ENCODE measurements around the gene GEMIN7.

The GEMIN7 gene

GRCh38 chr19:45125360-45125759 is 46.3 kb downstream of the GEMIN7 start:
- in situ Hi-C loops (cut with HindIII; ENCODE audit: low sequenced_read_pairs): no loop called here

- in situ Hi-C loops (cut with HindIII; ENCODE audit: low sequenced_read_pairs): no loop called here
Observed at GRCh38 chr19:45125975-45126493, 47.0 kb downstream of the GEMIN7 start.

DNA sequence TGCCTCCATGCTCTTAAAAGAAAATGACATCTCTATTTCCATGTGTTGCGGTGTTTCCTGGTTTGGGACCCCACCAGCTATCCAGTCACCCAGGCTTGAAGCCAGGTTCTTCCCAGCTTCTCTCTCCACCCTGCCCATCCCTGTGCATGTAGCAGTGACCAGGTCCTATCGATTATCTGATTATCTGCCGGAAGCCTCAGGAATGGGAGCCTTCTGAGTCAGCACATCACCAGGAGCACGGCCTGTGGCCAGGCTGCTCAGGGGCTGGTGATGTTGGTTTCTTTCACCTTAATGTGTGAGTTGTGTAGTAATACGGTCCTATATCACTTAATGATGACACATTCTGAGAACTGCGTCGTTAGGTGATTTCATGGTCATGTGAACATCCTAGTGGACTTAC is 47.6 kb downstream of the GEMIN7 start:
- in situ Hi-C loops (cut with HindIII; ENCODE audit: low sequenced_read_pairs): no loop called here

DNA sequence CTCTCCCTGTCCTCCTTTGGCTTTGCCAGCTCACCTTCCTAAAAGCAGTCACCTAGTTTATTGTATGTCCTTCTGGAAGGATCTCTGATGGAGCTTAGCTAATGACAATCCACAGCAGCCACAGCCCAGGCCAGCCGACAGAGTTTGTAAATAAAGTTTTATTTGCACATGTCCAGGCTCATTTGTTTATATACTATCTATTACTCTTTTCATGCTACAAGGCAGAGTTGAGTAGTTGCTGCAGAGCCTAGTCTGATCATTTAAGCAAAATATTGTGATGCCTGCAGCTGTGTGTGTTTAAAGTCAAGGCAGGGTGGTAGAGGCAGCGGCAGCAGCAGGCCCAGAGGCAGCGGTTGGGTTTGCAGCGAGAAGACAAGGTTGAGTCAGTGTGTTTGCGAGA is 49.1 kb downstream of the GEMIN7 start:
- in situ Hi-C loops (cut with HindIII; ENCODE audit: low sequenced_read_pairs): no loop called here

GRCh38 chr19:45128806-45129205 is 49.7 kb downstream of the GEMIN7 start:
- in situ Hi-C loops (cut with HindIII; ENCODE audit: low sequenced_read_pairs): no loop called here

- in situ Hi-C loops (cut with HindIII; ENCODE audit: low sequenced_read_pairs): no loop called here
Observed at GRCh38 chr19:45130236-45130635, 51.2 kb downstream of the GEMIN7 start.

DNA sequence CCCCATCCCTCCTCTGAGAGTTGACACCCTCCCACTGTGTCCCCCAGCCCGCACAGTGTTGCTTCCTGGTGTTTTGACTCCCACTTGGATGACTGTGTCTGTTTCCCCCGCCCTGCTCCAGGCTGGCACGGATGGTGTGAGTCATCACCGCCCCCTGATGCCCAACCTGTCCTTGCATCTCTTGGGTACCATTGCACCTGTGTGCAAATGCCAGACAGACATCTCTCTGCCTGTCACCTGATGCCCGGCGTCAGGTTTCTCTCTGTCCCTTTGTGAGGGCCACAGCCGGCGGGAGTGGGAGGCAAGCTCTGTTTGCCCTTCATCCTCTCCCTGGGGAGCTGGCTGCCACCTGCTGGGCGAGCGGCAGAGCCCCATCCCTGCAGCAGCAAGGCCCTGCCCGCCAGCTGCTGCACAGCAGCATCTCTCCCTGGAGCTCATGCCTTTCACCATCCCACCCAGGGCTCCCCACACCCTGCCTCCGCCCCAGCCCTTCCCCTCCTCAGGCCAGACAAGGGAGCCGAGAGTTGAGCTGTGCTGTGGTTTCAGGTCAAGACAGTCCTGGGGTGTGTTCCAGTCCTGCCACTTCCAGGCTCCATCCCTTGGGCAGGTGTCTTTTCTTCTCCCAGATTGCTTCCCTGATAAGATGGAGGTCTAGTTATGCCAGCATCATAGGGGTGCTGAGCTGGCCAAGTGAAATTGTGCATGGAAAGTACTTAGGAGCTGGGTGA is 52.0 kb downstream of the GEMIN7 start:
- in situ Hi-C loops (cut with HindIII; ENCODE audit: low sequenced_read_pairs): no loop called here

DNA sequence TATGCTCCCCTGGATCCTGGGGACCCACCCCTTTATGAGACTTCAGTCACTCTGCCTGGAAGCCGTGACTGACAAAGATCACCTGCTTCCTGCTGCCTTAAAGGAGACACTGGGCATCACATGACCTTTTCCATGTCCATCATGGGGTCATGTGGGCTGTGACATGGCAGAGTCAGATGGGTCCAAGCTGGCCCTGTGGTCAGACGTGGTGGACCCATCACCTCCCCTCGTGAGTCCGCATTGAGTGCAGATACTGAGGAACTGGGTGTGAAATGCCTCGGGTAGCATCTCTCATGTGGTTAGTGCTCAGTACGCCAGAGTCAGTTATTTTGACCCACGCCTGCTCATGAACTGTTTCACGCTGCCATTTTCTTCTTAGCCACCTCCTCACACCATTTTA is 54.6 kb downstream of the GEMIN7 start:
- in situ Hi-C loops (cut with HindIII; ENCODE audit: low sequenced_read_pairs): no loop called here

- in situ Hi-C loops (cut with HindIII; ENCODE audit: low sequenced_read_pairs): no loop called here
Observed at GRCh38 chr19:45135176-45135885, 56.3 kb downstream of the GEMIN7 start.

DNA sequence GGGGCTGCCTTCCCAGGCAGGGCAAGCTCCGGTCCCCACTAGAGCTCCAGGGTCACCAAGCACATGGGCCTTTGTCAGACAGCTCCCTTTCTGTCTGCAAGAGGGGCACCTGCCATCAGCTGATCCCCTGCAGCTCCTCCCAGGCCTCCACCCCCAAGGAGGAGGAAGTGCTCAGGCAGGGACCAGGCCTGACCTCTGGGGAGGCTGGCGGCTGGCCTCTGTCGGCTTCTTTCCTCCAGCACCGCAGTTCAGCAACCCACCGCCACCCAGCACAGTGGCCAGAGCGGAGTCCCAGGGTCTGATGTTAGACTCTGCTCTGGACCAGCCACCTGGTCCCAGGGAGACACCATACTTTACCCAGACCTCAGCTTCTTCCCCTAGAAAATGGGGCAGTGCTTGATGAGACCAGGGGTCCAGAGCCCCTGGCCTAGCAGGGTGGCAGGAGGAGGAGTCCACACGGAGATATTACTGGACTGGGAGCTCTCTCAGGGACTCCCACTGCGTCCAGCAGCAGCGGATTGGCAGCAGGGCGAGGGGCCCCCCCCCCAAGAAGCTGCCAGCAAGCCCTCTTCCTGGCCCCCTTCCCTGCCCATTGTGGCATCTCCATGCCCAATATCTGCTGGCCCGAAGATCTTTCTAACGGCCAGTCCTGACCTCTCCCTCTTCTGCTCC is 57.6 kb downstream of the GEMIN7 start:
- in situ Hi-C loops (cut with HindIII; ENCODE audit: low sequenced_read_pairs): no loop called here

DNA sequence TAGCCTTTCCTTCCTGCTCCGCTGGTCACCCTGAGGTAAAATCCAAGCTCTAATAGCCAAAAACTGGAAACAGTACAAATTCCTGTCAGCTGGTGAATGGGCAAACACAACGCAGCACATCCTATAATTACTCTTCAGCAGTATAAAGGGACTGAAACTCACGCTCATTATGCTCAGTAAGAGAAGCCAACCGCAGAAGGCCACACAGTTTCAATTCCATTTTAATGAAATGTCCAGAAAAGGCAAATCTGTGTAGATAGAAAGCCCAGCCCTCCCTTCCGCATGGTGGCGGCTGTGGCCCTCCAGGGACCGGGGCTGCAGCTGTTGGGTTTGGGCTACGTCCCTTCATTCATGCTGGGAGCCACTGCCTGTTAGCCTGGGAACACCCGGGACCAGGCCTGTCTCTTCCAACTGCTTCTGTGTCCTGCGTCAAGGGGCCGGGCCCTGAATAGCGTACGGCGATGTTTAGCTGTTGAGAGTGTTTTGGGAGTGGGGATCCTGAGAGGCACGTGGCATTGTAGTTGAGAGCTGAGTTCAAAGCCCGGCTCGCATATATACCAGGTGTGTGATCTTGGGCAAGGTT is 58.2 kb downstream of the GEMIN7 start:
- in situ Hi-C loops (cut with HindIII; ENCODE audit: low sequenced_read_pairs): no loop called here

DNA sequence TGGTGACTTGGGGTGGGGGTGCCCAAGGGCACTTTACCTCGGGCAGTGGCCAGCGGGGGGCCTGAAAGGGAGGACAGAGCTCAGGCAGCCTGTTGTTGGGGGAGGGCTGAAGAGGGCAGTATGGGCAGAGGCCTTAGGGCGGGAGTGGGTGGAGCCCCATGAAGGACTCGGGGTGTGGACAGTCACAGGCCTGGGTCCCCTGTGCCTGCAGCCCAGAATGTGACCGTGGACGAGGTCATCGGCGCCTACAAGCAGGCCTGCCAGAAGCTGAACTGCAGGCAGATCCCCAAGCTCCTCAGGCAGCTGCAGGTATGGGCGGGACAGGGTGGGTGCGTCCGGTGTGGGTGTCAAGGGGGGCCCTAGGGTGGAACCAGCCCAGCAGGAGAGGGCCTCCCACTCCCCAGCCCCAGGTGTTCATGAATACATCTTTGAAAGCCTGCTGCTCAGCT is 59.3 kb downstream of the GEMIN7 start:
- in situ Hi-C loops (cut with HindIII; ENCODE audit: low sequenced_read_pairs): no loop called here

DNA sequence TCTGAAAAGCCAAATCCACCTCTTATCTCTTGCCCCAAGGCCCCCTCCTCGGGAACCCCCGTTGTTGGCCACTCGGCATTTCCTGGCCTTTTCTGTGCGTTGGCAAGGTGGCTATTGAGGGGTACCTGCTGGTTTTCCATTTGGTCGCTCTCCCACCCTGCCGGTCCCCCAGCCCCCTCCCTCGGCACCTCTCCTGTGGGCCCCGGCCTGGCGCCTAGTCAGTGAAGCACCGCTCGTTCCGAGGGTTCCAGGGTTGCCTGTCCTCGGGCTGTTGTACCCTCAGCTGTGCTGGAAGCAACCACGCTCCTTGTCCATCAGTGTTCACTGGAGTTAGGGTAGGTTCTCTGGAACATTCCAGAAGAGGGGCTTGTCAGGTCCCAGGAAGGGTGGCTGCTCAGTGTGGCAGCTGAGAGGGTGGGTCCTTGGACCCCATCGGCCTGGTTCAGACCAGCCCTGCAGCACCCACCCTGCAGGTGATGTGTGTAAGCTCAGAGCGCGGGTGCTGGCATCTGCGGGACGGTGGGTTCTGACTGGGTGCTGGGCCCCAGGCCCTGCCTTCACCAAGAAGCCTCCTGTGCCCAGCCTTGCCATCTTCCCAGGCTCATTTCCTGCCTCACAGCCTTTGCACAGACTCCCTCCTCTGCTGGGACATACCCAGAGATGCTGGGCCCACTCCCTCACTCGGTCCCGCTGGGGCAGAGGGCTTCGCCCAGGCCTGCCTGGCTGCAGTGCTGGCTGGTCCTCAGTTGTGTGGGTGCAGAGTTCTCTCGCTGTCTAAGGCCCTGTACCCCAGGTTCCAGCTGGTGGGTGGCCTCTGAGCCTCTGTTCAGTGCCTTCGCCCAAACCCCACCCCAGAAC is 60.5 kb downstream of the GEMIN7 start:
- in situ Hi-C loops (cut with HindIII; ENCODE audit: low sequenced_read_pairs): no loop called here

DNA sequence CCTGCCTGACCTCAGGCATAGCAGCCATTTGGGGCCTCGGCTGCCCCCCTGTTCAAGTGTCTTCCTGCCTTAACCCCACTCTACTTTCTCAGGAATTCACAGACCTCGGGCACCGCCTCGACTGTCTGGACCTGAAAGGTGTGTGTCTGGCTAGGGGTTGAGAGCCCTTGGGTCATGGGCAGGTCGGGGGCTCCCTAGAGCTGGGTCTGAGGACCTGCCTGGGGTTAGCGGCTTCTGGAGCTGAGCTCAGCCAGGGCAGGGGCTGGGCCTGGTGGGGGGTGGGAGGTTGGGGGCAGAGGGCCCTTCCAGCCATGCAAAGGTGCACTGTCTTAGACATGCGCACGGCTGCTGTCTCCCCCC is 61.1 kb downstream of the GEMIN7 start:
- in situ Hi-C loops (cut with HindIII; ENCODE audit: low sequenced_read_pairs): no loop called here

- in situ Hi-C loops (cut with HindIII; ENCODE audit: low sequenced_read_pairs): no loop called here
Observed at GRCh38 chr19:45140533-45140932, 61.5 kb downstream of the GEMIN7 start.
